GM18519 (cell line): Measurements from ENCODE around the gene PLEKHA1.

Experiments
- ATAC-seq: cut with Tn5 transposase; IDR thresholded peaks from one replicate; pipeline ENCODE4 v1.9.1; 2021; ENCODE audit warnings: mild to moderate bottlenecking, moderate library complexity; ENCODE audit not compliant: unreplicated experiment, low FRiP score

PLEKHA1 gene

DNA sequence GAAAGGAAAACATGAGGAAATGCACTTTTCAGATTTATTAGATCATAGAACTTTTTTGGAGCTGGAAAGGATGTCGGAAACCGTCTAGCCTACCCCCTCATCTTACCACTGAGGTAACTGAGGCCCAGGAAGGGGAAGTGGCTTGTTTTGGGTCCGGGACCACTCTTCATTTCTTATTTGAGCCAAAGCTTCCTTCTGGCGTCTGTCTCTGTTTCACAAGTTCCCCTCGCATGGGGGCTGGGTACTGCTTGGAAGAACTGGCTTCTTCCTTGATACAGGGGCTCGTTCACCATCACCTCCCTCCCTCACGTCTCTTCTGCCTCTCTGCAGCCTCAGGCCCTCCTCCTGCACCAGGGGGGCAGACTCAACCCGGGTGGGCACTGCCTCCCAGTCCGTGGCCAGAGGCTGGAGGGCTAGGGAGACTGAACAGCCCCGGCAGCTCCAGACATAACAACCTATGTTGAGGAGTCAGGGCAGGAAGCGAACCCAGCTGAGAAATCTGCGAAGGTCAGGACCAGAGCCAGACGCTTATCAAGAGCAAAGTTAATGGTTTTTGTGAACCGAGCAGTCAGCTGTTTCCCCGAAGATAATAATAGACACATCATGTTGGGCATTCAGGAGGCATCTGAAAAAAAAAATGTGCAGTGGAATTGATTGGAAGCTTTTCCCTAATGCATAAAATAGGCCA, 99.8 kb downstream of the PLEKHA1 start:
- no peak for ATAC-seq

DNA sequence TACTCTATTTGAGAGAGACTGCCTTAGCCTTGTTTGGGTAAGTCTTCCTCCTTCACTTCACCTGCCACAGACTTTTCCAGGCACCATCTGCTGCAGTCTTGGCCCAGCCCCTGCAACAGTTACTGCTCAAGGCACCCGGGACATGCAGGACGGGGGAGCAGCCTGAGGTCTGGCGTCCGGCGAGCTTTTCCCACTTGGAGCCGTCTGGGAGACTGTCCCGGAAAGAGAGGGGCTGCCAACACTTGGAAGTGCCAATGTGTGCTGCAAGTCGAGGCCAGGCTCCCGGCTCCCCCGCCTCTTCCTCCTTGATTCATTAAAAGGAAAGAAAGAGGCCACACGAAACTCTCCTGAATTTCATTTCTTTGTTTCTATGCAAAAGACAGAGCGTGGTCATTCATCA, 100.6 kb downstream of the PLEKHA1 start:
- no peak for ATAC-seq

- no peak for ATAC-seq
Measured at GRCh38 chr10:122475591-122476332, 101.3 kb downstream of the PLEKHA1 start.

- ATAC-seq: no peak
Measured at GRCh38 chr10:122476333-122476695, 101.8 kb downstream of the PLEKHA1 start.

- no peak for ATAC-seq
Measured at GRCh38 chr10:122477436-122477835, 102.9 kb downstream of the PLEKHA1 start.

DNA sequence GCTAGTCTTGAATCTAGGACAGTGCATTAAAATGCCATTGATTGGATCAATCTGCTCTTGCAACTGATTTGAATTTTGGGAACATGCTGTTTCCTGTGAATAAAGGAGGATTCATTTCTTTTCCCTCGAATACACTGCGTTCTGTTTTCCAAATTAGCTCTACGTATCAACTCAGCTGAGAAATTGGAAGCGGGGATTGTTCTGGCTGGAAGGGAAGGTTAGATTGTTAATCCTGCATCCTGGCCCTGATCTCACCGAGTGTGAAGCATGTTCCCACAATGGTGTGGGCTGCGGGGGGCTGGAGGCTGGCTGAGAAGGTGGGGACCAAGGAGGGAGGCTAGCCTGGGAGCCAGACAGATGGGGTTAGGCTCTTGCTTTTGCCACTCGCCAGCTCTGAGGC, 104.5 kb downstream of the PLEKHA1 start:
- no peak for ATAC-seq

- ATAC-seq: no peak
Measured at GRCh38 chr10:122480146-122480833, 105.8 kb downstream of the PLEKHA1 start.

DNA sequence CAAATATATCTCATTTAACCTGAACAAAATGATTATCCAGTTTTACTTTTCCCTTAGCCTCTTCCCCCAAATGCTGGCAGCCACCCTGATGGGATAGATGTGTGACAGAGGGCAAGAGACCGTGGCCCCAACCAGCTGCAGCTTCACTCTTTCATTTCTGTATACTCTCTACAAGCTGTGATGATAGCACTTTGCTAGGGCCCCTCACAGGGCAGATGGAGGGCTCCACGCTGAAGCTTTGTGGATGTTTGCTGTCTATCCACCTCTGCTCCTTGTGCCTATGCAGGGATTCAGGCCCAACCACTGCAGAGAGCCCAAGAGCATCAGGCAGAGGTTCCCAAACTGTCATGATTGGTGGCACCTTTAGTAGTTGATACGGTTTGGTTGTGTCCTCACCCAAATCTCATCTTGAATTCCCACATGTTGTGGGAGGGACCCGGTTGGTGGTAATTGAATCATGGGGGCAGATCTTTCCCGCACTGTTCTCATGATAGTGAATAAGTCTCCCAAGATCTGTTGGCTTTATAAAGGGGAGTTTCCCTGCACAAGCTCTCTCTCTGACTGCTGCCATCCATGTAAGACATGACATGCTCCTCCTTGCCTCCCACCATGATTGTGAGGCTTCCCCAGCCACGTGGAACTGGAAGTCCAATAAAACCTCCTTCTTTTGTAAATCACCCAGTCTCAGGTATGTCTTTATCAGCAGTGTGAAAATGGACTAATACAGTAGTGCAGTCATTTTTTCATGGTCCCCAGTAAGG, 107.0 kb downstream of the PLEKHA1 start:
- no peak for ATAC-seq
